IMR-90 (cell line): ENCODE results near the gene DRD3. TPM values are rescaled to one million over a fixed set of nuclear protein-coding genes. Genes with fewer than 3 reads are reported as not detected.

ENCODE experiments used
- ATAC-seq: fragments of 200-7000 bp; cut with Tn5 transposase; 2 replicates; pipeline ENCODE4 v1.9.1; 2020; ENCODE audit warnings: low read depth, mild to moderate bottlenecking, moderate library complexity
- BruUV-seq: library from RNA; stranded (reverse); fragments of 400-500 nt; replicated peaks from 2 replicates; lab custom pipeline; 2021; lab: Mats Ljungman, UMichigan
- CTCF ChIA-PET: fragments of 300-600 bp; formaldehyde crosslinking; extraction: SDS; loops from one replicate; lab custom pipeline; 2021; ENCODE audit warnings: antibody characterized with exemption; lab: Yijun Ruan, JAX
- POLR2A ChIA-PET: fragments of 300-600 bp; sonication (Branson Sonifier 250); formaldehyde crosslinking; loops from one replicate; lab custom pipeline; 2022; ENCODE audit warnings: antibody characterized with exemption; ENCODE audit not compliant: unreplicated experiment; lab: Charles Lee
- DNase-seq: peaks from one replicate; pipeline ENCODE4 v3.0.0; 2013
- H2AFZ ChIP-seq: replicated peaks from 2 replicates; pipeline ENCODE3; 2013; ENCODE audit warnings: low read length, mild to moderate bottlenecking; ENCODE audit not compliant: poor library complexity
- H2AK5ac ChIP-seq: 2 replicates; pipeline ENCODE4 v1.6.1; 2013; ENCODE audit warnings: low read depth, low read length, inconsistent platforms
- H2AK9ac ChIP-seq: replicated peaks from 2 replicates; pipeline ENCODE3; 2013; ENCODE audit warnings: mild to moderate bottlenecking, low read depth, low read length, moderate library complexity; ENCODE audit not compliant: poor library complexity
- H2BK120ac ChIP-seq: 2 replicates; pipeline ENCODE4 v1.6.1; 2013; ENCODE audit warnings: low read depth, low read length, inconsistent platforms
- H2BK15ac ChIP-seq: 3 replicates; pipeline ENCODE4 v1.6.1; 2013; ENCODE audit warnings: low read depth, low read length, inconsistent platforms
- H2BK20ac ChIP-seq: 2 replicates; pipeline ENCODE4 v1.6.1; 2013; ENCODE audit warnings: low read depth, mild to moderate bottlenecking, inconsistent platforms, low read length, moderate library complexity
- H2BK5ac ChIP-seq: 2 replicates; pipeline ENCODE4 v1.6.1; 2013; ENCODE audit warnings: mild to moderate bottlenecking, low read depth, low read length, inconsistent platforms; ENCODE audit not compliant: poor library complexity, severe bottlenecking
- H3K14ac ChIP-seq: replicated peaks from 2 replicates; pipeline ENCODE4 v1.6.1; 2013; ENCODE audit warnings: low read depth, low read length, inconsistent platforms
- H3K18ac ChIP-seq: 2 replicates; pipeline ENCODE4 v1.6.1; 2013; ENCODE audit warnings: low read depth, low read length, control low read depth
- H3K23ac ChIP-seq: 2 replicates; pipeline ENCODE4 v1.6.1; 2013; ENCODE audit warnings: low read depth, low read length, inconsistent platforms
- H3K27ac ChIP-seq: 2 replicates; pipeline ENCODE4 v1.5.1; 2013; ENCODE audit warnings: mild to moderate bottlenecking, control low read depth, low read length; ENCODE audit not compliant: insufficient read depth
- H3K27me3 ChIP-seq: 2 replicates; pipeline ENCODE4 v1.6.1; 2013; ENCODE audit warnings: low read length; ENCODE audit not compliant: control insufficient read depth, insufficient read depth
- H3K36me3 ChIP-seq: 2 replicates; pipeline ENCODE4 v1.6.1; 2013; ENCODE audit warnings: low read length, mixed read lengths; ENCODE audit not compliant: control insufficient read depth, insufficient read depth
- H3K4ac ChIP-seq: 2 replicates; pipeline ENCODE4 v1.6.1; 2013; ENCODE audit warnings: low read depth, low read length, inconsistent platforms
- H3K4me1 ChIP-seq: 2 replicates; pipeline ENCODE4 v1.6.1; 2013; ENCODE audit warnings: low read length, mixed read lengths; ENCODE audit not compliant: control insufficient read depth, insufficient read depth
- H3K4me2 ChIP-seq: 2 replicates; pipeline ENCODE4 v1.6.1; 2013; ENCODE audit warnings: low read depth, mild to moderate bottlenecking, control low read depth, low read length, moderate library complexity
- H3K4me3 ChIP-seq: 2 replicates; pipeline ENCODE4 v1.5.1; 2013; ENCODE audit warnings: low read depth, mild to moderate bottlenecking, control low read depth, low read length, moderate library complexity; ENCODE audit not compliant: insufficient read depth
- H3K56ac ChIP-seq: 2 replicates; pipeline ENCODE4 v1.6.1; 2013; ENCODE audit warnings: low read length, inconsistent platforms; ENCODE audit not compliant: insufficient read depth; ENCODE audit errors: extremely low read depth
- H3K79me1 ChIP-seq, 2 experiments: 2 replicates each; pipeline ENCODE4 v1.6.1; 2013; ENCODE audit warnings: low read length in 2 of 2, inconsistent platforms in 1 of 2, low read depth in 1 of 2
- H3K9ac ChIP-seq: 2 replicates; pipeline ENCODE4 v1.6.1; 2013; ENCODE audit warnings: low read depth, low read length, control low read depth
- H3K9me1 ChIP-seq: 2 replicates; pipeline ENCODE4 v1.6.1; 2013; ENCODE audit warnings: low read length, inconsistent platforms; ENCODE audit not compliant: insufficient read depth
- H3K9me3 ChIP-seq: 2 replicates; pipeline ENCODE4 v1.6.1; 2013; ENCODE audit warnings: low read length; ENCODE audit not compliant: control insufficient read depth, insufficient read depth
- H4K20me1 ChIP-seq: 2 replicates; pipeline ENCODE4 v1.6.1; 2013; ENCODE audit warnings: low read length, inconsistent platforms; ENCODE audit not compliant: insufficient read depth
- H4K5ac ChIP-seq: 2 replicates; pipeline ENCODE4 v1.6.1; 2013; ENCODE audit warnings: mild to moderate bottlenecking, low read depth, low read length, control low read depth
- H4K8ac ChIP-seq, 2 experiments: 2 replicates each; pipeline ENCODE4 v1.6.1; 2013; ENCODE audit warnings: low read depth in 2 of 2, low read length in 2 of 2, control low read depth in 1 of 2, inconsistent platforms in 1 of 2
- H4K91ac ChIP-seq: 2 replicates; pipeline ENCODE4 v1.6.1; 2013; ENCODE audit warnings: low read depth, low read length, inconsistent platforms; ENCODE audit not compliant: insufficient read depth
- BHLHE40 ChIP-seq: fragments of 150-350 bp; IDR thresholded peaks from 2 replicates; pipeline ENCODE4 v1.6.1; 2016; ENCODE audit warnings: mild to moderate bottlenecking, low read depth, low read length
- CEBPB ChIP-seq: IDR thresholded peaks from 2 replicates; pipeline ENCODE4 v1.6.1; 2012; ENCODE audit warnings: low read depth, low read length, improper control_type of control experiment
- CHD1 ChIP-seq: IDR thresholded peaks from 2 replicates; pipeline ENCODE4 v1.6.1; 2012; ENCODE audit warnings: low read depth, low read length, improper control_type of control experiment
- FOS ChIP-seq: fragments of 150-350 bp; IDR thresholded peaks from 2 replicates; pipeline ENCODE4 v1.6.1; 2016; ENCODE audit warnings: low read depth, low read length
- MAFK ChIP-seq: IDR thresholded peaks from 2 replicates; pipeline ENCODE4 v1.6.1; 2012; ENCODE audit warnings: low read depth, low read length, improper control_type of control experiment
- MXI1 ChIP-seq: IDR thresholded peaks from 2 replicates; pipeline ENCODE4 v1.6.1; 2012; ENCODE audit warnings: low read depth, mild to moderate bottlenecking, low read length, moderate library complexity, borderline replicate concordance
- NFE2L2 ChIP-seq: fragments of 150-350 bp; IDR thresholded peaks from 2 replicates; pipeline ENCODE4 v1.6.1; 2016; ENCODE audit warnings: low read depth, mild to moderate bottlenecking, low read length
- POLR2A ChIP-seq: IDR thresholded peaks from 2 replicates; pipeline ENCODE4 v1.6.1; 2012; ENCODE audit warnings: mild to moderate bottlenecking, low read depth, low read length
- RCOR1 ChIP-seq: IDR thresholded peaks from 2 replicates; pipeline ENCODE4 v1.6.1; 2012; ENCODE audit warnings: mild to moderate bottlenecking, low read length, improper control_type of control experiment; ENCODE audit not compliant: insufficient replicate concordance
- RFX5 ChIP-seq: IDR thresholded peaks from 2 replicates; pipeline ENCODE4 v1.8.0; 2012; ENCODE audit warnings: low read depth, mild to moderate bottlenecking, low read length, moderate library complexity
- SMC3 ChIP-seq: fragments of 150-350 bp; IDR thresholded peaks from 2 replicates; pipeline ENCODE4 v1.6.1; 2016; ENCODE audit warnings: low read depth, mild to moderate bottlenecking, antibody characterized with exemption, low read length, moderate library complexity
- WGBS, 2 experiments: methylation state at CpG; one replicate each; pipeline versions ENCODE4 v1.1.5 to v1.1.7; 2013; ENCODE audit warnings: missing lambda C conversion rate in 2 of 2; ENCODE audit not compliant: insufficient read length in 1 of 2; ENCODE audit errors: extremely low coverage in 2 of 2; 5-methylcytosine and 5-hydroxymethylcytosine counted together
- dilution Hi-C: fragments of 300-500 bp; cut with HindIII; formaldehyde crosslinking; loops from one replicate; pipeline ENCODE4 v1.14.3; 2018; ENCODE audit warnings: low sequenced_read_pairs; ENCODE audit not compliant: unreplicated experiment
- in situ Hi-C: fragments of 300-500 bp; cut with MboI; formaldehyde crosslinking; loops from 3 replicates; pipeline ENCODE4 v1.14.3; 2019; ENCODE audit warnings: low sequenced_read_pairs, inconsistent platforms, mixed read lengths
- intact Hi-C: fragments of 100-400 bp; cut with micrococcal nuclease; formaldehyde crosslinking; loops from 2 replicates; pipeline ENCODE4 v1.10.0; 2022
- polyA plus RNA-seq, 3 experiments: library from polyadenylated mRNA; depleted of rRNA; stranded (reverse); fragments of >200 nt; gene quantifications; 2 replicates each; pipeline ENCODE4 v1.2.3, GENCODE V29; 2012; ENCODE audit warnings: low replicate concordance in 1 of 3
- total RNA-seq: library from RNA; depleted of rRNA; stranded (reverse); fragments of >200 nt; gene quantifications from 2 replicates; pipeline ENCODE4 v1.2.3, GENCODE V29; 2012
- TF ChIP-seq, protein P1 (sequence below): fragments of 150-350 bp; IDR thresholded peaks from 2 replicates; pipeline ENCODE4 v1.6.1; 2017; ENCODE audit warnings: mild to moderate bottlenecking, antibody characterized with exemption, low read length, low read depth
- TF ChIP-seq, protein P2 (sequence below): fragments of 150-350 bp; IDR thresholded peaks from 2 replicates; pipeline ENCODE4 v1.6.1; 2016; ENCODE audit warnings: low read depth, mild to moderate bottlenecking, low read length, moderate library complexity, borderline replicate concordance

The DRD3 gene
- total and polyA plus RNA-seq, 2 of the 4 experiments (the other 2 are of a cell fraction): not detected

DNA sequence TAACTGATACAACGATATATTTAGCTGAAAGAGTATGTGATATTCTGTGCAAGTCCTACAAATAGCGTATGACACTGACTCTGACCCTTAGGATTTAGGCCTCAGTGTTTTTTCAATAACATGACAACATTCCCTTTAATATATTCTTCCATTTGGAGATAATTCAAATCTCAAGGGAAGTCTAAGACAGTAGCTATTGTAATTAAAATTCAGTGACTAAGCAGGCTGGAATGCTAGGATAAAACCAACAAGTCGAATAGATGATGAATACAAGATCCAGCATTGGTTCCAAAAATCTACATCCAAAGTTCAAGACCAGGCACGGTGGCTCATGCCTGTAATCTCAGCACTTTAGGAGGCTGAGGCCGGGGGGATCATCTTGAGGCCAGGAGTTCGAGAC is 66.2 kb downstream of the DRD3 start:
- Histone ChIP-seq H3K4ac (no peak overlapping the region), H3K23ac (no peak overlapping the region), H4K20me1 (no peaks in the 10 kb centered on the region), H3K79me1 (no peaks in the 10 kb centered on the region), H3K56ac (no peak overlapping the region), H3K4me2 (no peak overlapping the region), H3K36me3 (no peaks in the 10 kb centered on the region), H2BK15ac (no peak overlapping the region), H4K8ac (no peak overlapping the region), H3K9me3 (no peaks in the 10 kb centered on the region), H3K14ac (no peak overlapping the region), H4K91ac (no peak overlapping the region), H2AK9ac (no peak overlapping the region), H4K5ac (no peak overlapping the region), H2AFZ (no peak overlapping the region), H3K9me1 (0 out of 2 replicates have a peak, but pooled peaks cover 3% of the 10 kb centered on the region), H2AK5ac (no peak overlapping the region), H2BK5ac (no peak overlapping the region), H3K27me3 (peaks cover 2% of the 10 kb centered on the region; the same call in 1 of the 2 replicates), H2BK20ac (no peak overlapping the region), H3K27ac (no peak overlapping the region), H3K4me1 (no peaks in the 10 kb centered on the region), H3K18ac (no peak overlapping the region), H2BK120ac (no peak overlapping the region), H3K9ac (no peak overlapping the region), H3K4me3 (no peak overlapping the region)
- TF ChIP-seq, protein P1, sequence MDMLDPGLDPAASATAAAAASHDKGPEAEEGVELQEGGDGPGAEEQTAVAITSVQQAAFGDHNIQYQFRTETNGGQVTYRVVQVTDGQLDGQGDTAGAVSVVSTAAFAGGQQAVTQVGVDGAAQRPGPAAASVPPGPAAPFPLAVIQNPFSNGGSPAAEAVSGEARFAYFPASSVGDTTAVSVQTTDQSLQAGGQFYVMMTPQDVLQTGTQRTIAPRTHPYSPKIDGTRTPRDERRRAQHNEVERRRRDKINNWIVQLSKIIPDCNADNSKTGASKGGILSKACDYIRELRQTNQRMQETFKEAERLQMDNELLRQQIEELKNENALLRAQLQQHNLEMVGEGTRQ: no peak
- TF ChIP-seq CHD1 (no peak), NFE2L2 (no peak), CEBPB (no peak), SMC3 (no peak), RFX5 (no peak), FOS (no peak), MAFK (no peak), POLR2A (no peak), RCOR1 (no peak), BHLHE40 (no peak), MXI1 (no peak)
- TF ChIP-seq, protein P2, sequence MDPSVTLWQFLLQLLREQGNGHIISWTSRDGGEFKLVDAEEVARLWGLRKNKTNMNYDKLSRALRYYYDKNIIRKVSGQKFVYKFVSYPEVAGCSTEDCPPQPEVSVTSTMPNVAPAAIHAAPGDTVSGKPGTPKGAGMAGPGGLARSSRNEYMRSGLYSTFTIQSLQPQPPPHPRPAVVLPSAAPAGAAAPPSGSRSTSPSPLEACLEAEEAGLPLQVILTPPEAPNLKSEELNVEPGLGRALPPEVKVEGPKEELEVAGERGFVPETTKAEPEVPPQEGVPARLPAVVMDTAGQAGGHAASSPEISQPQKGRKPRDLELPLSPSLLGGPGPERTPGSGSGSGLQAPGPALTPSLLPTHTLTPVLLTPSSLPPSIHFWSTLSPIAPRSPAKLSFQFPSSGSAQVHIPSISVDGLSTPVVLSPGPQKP: no peak
- intact Hi-C loops: no loop called here
- BruUV-seq: no TSS peak
- POLR2A ChIA-PET: no interaction called here
- CTCF ChIA-PET: no interaction called here
- ATAC-seq (no peak), DNase-seq (no peak)
- in situ Hi-C loops: no loop called here
- dilution Hi-C loops: no loop called here
- 67% methylated on average over 3 of the region's 6 CpGs; no CpG with 5 or more reads in 1 of the 2 experiments for WGBS, 2 experiments
